Measurements from ENCODE around the gene RDH12.

The RDH12 gene

GRCh38 chr14:67757175-67757574 lies 55.5 kb downstream of the RDH12 start:
- Histone ChIP-seq H3K4me2 (ENCODE audit: low read depth, low read length, poor library complexity, severe bottlenecking) (no peak overlapping the region), H3K9ac (ENCODE audit: low read length) (no peak overlapping the region), H2AFZ (ENCODE audit: low read depth, low read length, severe bottlenecking) (no peak overlapping the region), H4K20me1 (ENCODE audit: low read depth, low read length) (no peaks in the 10 kb centered on the region), H3K9me3 (ENCODE audit: insufficient read depth, low read length) (no peaks in the 10 kb centered on the region), H3K79me2 (ENCODE audit: insufficient read depth, low read length) (no peaks in the 10 kb centered on the region), H3K4me3 (ENCODE audit: insufficient read depth, low read length, poor library complexity, severe bottlenecking) (no peak overlapping the region), H3K27ac (ENCODE audit: low read depth, low read length) (no peak overlapping the region), H3F3A (ENCODE audit: insufficient read depth) (no peaks in the 10 kb centered on the region), H3K27me3 (ENCODE audit: low read length) (no peaks in the 10 kb centered on the region), H3K9me2 (replicated peaks; ENCODE audit: insufficient read depth, low read length) (no peaks in the 10 kb centered on the region), H3K36me3 (ENCODE audit: low read length) (no peaks in the 10 kb centered on the region)
- TF ChIP-seq EZH2phosphoT487 (conservative IDR thresholded peaks at IDR 0.05; ENCODE audit: low read length): no peak

GRCh38 chr14:67759916-67760315 lies 58.2 kb downstream of the RDH12 start:
- Histone ChIP-seq H3K36me3 (ENCODE audit: low read length) (peaks cover under 1% of the 10 kb centered on the region; the same call in 1 of the 2 replicates), H4K20me1 (ENCODE audit: low read depth, low read length) (no peaks in the 10 kb centered on the region), H3K27me3 (ENCODE audit: low read length) (no peaks in the 10 kb centered on the region), H3K9ac (ENCODE audit: low read length) (no peak overlapping the region), H3K4me2 (ENCODE audit: low read depth, low read length, poor library complexity, severe bottlenecking) (no peak overlapping the region), H3K4me3 (ENCODE audit: insufficient read depth, low read length, poor library complexity, severe bottlenecking) (no peak overlapping the region), H3K79me2 (ENCODE audit: insufficient read depth, low read length) (no peaks in the 10 kb centered on the region), H3K9me3 (ENCODE audit: insufficient read depth, low read length) (no peaks in the 10 kb centered on the region), H3F3A (ENCODE audit: insufficient read depth) (no peaks in the 10 kb centered on the region), H2AFZ (ENCODE audit: low read depth, low read length, severe bottlenecking) (no peak overlapping the region), H3K9me2 (replicated peaks; ENCODE audit: insufficient read depth, low read length) (no peaks in the 10 kb centered on the region), H3K27ac (ENCODE audit: low read depth, low read length) (no peak overlapping the region)
- no peak for TF ChIP-seq CTCF (IDR thresholded peaks at IDR 0.05; ENCODE audit: insufficient read depth, low read length, poor library complexity, severe bottlenecking)
- TF ChIP-seq EZH2phosphoT487 (conservative IDR thresholded peaks at IDR 0.05; ENCODE audit: low read length): no peak

- H3F3A ChIP-seq (ENCODE audit: insufficient read depth): no peaks in the 10 kb centered on the region
- no peak overlapping the region for H3K27ac ChIP-seq (ENCODE audit: low read depth, low read length)
- no peak overlapping the region for H3K4me2 ChIP-seq (ENCODE audit: low read depth, low read length, poor library complexity, severe bottlenecking)
- H3K9ac ChIP-seq (ENCODE audit: low read length): no peak overlapping the region
- H4K20me1 ChIP-seq (ENCODE audit: low read depth, low read length): no peaks in the 10 kb centered on the region
- H3K9me3 ChIP-seq (ENCODE audit: insufficient read depth, low read length): no peaks in the 10 kb centered on the region
- H3K79me2 ChIP-seq (ENCODE audit: insufficient read depth, low read length): no peaks in the 10 kb centered on the region
- H3K27me3 ChIP-seq (ENCODE audit: low read length): no peaks in the 10 kb centered on the region
- H3K4me3 ChIP-seq (ENCODE audit: insufficient read depth, low read length, poor library complexity, severe bottlenecking): no peak overlapping the region
- TF ChIP-seq CTCF (IDR thresholded peaks at IDR 0.05; ENCODE audit: insufficient read depth, low read length, poor library complexity, severe bottlenecking): no peak
- TF ChIP-seq EZH2phosphoT487 (conservative IDR thresholded peaks at IDR 0.05; ENCODE audit: low read length): no peak
- peaks cover 4% of the 10 kb centered on the region; the same call in 1 of the 2 replicates for H3K36me3 ChIP-seq (ENCODE audit: low read length)
- no peak overlapping the region for H2AFZ ChIP-seq (ENCODE audit: low read depth, low read length, severe bottlenecking)
- no peaks in the 10 kb centered on the region for H3K9me2 ChIP-seq (replicated peaks; ENCODE audit: insufficient read depth, low read length)
These were observed 60.4 kb downstream of the RDH12 start for GRCh38 chr14:67762051-67762450.

- Histone ChIP-seq H3K9me2 (replicated peaks; ENCODE audit: insufficient read depth, low read length) (no peaks in the 10 kb centered on the region), H3K9ac (ENCODE audit: low read length) (no peak overlapping the region), H3K4me2 (ENCODE audit: low read depth, low read length, poor library complexity, severe bottlenecking) (no peak overlapping the region), H3K79me2 (ENCODE audit: insufficient read depth, low read length) (no peaks in the 10 kb centered on the region), H3K36me3 (ENCODE audit: low read length) (peaks cover 4% of the 10 kb centered on the region; the same call in 1 of the 2 replicates), H3K27me3 (ENCODE audit: low read length) (no peaks in the 10 kb centered on the region), H2AFZ (ENCODE audit: low read depth, low read length, severe bottlenecking) (no peak overlapping the region), H3K27ac (ENCODE audit: low read depth, low read length) (no peak overlapping the region), H3K9me3 (ENCODE audit: insufficient read depth, low read length) (no peaks in the 10 kb centered on the region), H3F3A (ENCODE audit: insufficient read depth) (no peaks in the 10 kb centered on the region), H4K20me1 (ENCODE audit: low read depth, low read length) (no peaks in the 10 kb centered on the region), H3K4me3 (ENCODE audit: insufficient read depth, low read length, poor library complexity, severe bottlenecking) (no peak overlapping the region)
- no peak for TF ChIP-seq EZH2phosphoT487 (conservative IDR thresholded peaks at IDR 0.05; ENCODE audit: low read length)
- TF ChIP-seq CTCF (IDR thresholded peaks at IDR 0.05; ENCODE audit: insufficient read depth, low read length, poor library complexity, severe bottlenecking): no peak
These were observed 61.6 kb downstream of the RDH12 start for GRCh38 chr14:67763158-67763822.

Measured in SU-DHL-6 (cell line).